Measurements from ENCODE around the gene ACOT13. TPM values are rescaled to one million over a fixed set of nuclear protein-coding genes. Genes with fewer than 3 reads are reported as not detected.

Gene ACOT13
- total RNA-seq, 1 experiment from 2014 or later, result 31.4 TPM

DNA sequence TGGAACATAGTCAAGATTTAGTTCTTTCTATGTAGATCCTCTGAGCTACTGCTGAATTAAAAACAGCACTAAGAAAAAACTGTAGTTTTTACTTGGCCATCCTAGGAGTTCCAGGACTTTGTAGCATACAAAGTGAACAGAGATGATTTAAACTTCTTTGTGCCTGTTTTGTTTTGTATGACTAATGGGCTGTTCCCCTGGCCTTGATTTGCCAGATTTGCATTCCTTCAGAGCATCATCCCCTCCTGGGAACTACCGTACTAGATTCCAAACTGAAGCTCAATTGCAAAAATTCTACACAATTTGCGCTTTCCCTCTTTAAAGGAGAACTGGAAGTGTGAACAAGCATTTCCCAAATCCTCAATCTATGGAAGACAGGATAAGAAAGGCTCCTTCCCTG, 23.1 kb downstream of the ACOT13 start:
- H3K4me3 Mint-ChIP-seq (ENCODE audit: unreplicated experiment), result no peak overlapping the region
- intact Hi-C loops (cut with micrococcal nuclease), result no loop called here
- peaks cover 18% of the 10 kb centered on the region for H3K36me3 Mint-ChIP-seq (ENCODE audit: insufficient read depth, unreplicated experiment)
- no peaks in the 10 kb centered on the region for H3K27me3 Mint-ChIP-seq (ENCODE audit: insufficient read depth, unreplicated experiment)
- DNase-seq (ENCODE audit: unreplicated experiment), result no peak
- no peaks in the 10 kb centered on the region for H3K9me3 Mint-ChIP-seq (ENCODE audit: unreplicated experiment)
- BruUV-seq (replicated peaks), result no TSS peak
- ChIA-PET POLR2A (no interaction called here), CTCF (interaction anchor here (3.3 kb wide), 1 partner anchor 109 kb away, joined by 16 read pairs; no protein-coding TSS in a partner anchor)
- peaks cover 6% of the 10 kb centered on the region for H3K4me1 Mint-ChIP-seq (ENCODE audit: insufficient read depth, unreplicated experiment)
- TF ChIP-seq, protein P1, sequence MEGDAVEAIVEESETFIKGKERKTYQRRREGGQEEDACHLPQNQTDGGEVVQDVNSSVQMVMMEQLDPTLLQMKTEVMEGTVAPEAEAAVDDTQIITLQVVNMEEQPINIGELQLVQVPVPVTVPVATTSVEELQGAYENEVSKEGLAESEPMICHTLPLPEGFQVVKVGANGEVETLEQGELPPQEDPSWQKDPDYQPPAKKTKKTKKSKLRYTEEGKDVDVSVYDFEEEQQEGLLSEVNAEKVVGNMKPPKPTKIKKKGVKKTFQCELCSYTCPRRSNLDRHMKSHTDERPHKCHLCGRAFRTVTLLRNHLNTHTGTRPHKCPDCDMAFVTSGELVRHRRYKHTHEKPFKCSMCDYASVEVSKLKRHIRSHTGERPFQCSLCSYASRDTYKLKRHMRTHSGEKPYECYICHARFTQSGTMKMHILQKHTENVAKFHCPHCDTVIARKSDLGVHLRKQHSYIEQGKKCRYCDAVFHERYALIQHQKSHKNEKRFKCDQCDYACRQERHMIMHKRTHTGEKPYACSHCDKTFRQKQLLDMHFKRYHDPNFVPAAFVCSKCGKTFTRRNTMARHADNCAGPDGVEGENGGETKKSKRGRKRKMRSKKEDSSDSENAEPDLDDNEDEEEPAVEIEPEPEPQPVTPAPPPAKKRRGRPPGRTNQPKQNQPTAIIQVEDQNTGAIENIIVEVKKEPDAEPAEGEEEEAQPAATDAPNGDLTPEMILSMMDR (IDR thresholded peaks at IDR 0.05; ENCODE audit: unreplicated experiment), result no peak
- H3K27ac Mint-ChIP-seq (ENCODE audit: low read depth, unreplicated experiment), result no peak overlapping the region

DNA sequence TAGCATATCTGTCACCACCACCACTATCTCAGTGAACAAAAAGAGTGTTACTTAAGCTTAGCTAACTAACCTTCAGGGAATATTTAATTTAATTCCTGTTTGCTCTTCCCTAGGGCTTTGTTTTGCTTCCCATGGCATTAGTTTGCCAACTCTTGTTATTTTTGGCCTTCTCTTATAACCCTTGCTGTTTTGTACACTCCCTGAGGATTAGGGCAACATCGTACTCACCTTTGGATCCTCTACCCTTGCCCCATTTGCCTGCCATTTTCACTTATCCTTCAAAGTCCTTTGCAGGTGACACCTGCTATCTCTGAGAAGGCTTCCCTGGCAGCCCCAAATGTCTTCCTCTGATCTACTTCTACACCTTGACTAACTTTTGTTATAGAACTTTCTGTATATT, 23.7 kb downstream of the ACOT13 start:
- ChIA-PET CTCF (interaction anchor here (1.1 to 3.3 kb wide), 3 partner anchors 109 to 169 kb away, joined by 3 to 18 read pairs (median 16); no protein-coding TSS in a partner anchor), POLR2A (no interaction called here)
- BruUV-seq (replicated peaks), result no TSS peak
- intact Hi-C loops (cut with micrococcal nuclease), result no loop called here
- DNase-seq (ENCODE audit: unreplicated experiment), result no peak
- H3K4me3 Mint-ChIP-seq (ENCODE audit: unreplicated experiment), result no peak overlapping the region
- no peak overlapping the region for H3K27ac Mint-ChIP-seq (ENCODE audit: low read depth, unreplicated experiment)
- H3K27me3 Mint-ChIP-seq (ENCODE audit: insufficient read depth, unreplicated experiment), result no peaks in the 10 kb centered on the region
- H3K4me1 Mint-ChIP-seq (ENCODE audit: insufficient read depth, unreplicated experiment), result peaks cover 6% of the 10 kb centered on the region
- TF ChIP-seq, protein P1 (IDR thresholded peaks at IDR 0.05; ENCODE audit: unreplicated experiment), result no peak
- peaks cover 18% of the 10 kb centered on the region for H3K36me3 Mint-ChIP-seq (ENCODE audit: insufficient read depth, unreplicated experiment)
- H3K9me3 Mint-ChIP-seq (ENCODE audit: unreplicated experiment), result no peaks in the 10 kb centered on the region

DNA sequence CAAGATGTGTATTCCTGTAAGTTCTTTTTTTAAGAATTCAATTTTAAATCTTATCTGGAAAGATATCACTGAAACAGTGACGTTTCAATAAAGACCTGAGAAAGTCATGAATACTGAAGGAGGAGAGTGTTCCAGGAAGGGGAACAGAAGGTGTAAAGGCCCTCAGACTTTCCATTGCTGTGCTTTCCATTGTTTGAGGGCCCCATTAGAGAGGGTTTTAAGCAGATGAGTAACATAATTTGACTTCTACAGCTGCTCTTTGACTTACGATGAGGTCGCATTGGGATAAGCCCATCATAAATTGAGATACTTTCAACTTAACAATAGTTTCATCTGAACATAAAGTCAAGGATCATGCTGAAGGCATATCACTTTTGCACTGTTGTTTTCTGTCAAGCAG, 24.7 kb downstream of the ACOT13 start:
- Mint-ChIP-seq H3K36me3 (ENCODE audit: insufficient read depth, unreplicated experiment) (peaks cover 18% of the 10 kb centered on the region), H3K27me3 (ENCODE audit: insufficient read depth, unreplicated experiment) (no peaks in the 10 kb centered on the region), H3K4me1 (ENCODE audit: insufficient read depth, unreplicated experiment) (peaks cover 6% of the 10 kb centered on the region), H3K9me3 (ENCODE audit: unreplicated experiment) (no peaks in the 10 kb centered on the region), H3K4me3 (ENCODE audit: unreplicated experiment) (no peak overlapping the region), H3K27ac (ENCODE audit: low read depth, unreplicated experiment) (no peak overlapping the region)
- TF ChIP-seq, protein P1 (IDR thresholded peaks at IDR 0.05; ENCODE audit: unreplicated experiment), result no peak
- no TSS peak for BruUV-seq (replicated peaks)
- ChIA-PET CTCF (interaction anchor here (0.6 to 2.8 kb wide), 5 partner anchors 13 to 409 kb away, joined by 3 to 18 read pairs (median 4); no protein-coding TSS in a partner anchor), POLR2A (no interaction called here)
- no peak for DNase-seq (ENCODE audit: unreplicated experiment)
- intact Hi-C loops (cut with micrococcal nuclease), result no loop called here

DNA sequence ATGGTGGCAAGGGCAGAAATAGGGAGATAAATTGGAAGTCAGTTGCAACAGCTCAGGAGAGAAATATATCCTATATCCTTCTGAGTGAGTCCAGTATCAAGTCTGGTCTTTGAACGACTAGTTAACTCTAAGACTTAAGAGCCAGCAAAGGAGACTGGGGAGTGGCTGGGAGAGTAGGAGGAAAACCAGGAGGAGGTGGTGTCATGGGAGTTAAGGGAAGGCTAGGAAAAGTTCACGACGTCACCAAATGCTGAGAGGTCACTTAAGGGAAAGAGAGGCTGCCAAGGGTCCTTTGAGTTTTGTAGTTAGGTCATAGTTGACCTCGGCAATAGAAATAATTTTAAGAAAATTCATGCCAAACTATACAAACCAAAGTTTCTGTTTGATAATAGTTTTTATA, 25.1 kb downstream of the ACOT13 start:
- no TSS peak for BruUV-seq (replicated peaks)
- Mint-ChIP-seq H3K27ac (ENCODE audit: low read depth, unreplicated experiment) (no peak overlapping the region), H3K9me3 (ENCODE audit: unreplicated experiment) (no peaks in the 10 kb centered on the region), H3K4me1 (ENCODE audit: insufficient read depth, unreplicated experiment) (peaks cover 6% of the 10 kb centered on the region), H3K27me3 (ENCODE audit: insufficient read depth, unreplicated experiment) (no peaks in the 10 kb centered on the region), H3K4me3 (ENCODE audit: unreplicated experiment) (no peak overlapping the region), H3K36me3 (ENCODE audit: insufficient read depth, unreplicated experiment) (peaks cover 18% of the 10 kb centered on the region)
- ChIA-PET POLR2A (no interaction called here), CTCF (interaction anchor here (0.7 to 2.8 kb wide), 4 partner anchors 12 to 283 kb away, joined by 3 to 18 read pairs (median 4); no protein-coding TSS in a partner anchor)
- intact Hi-C loops (cut with micrococcal nuclease), result no loop called here
- no peak for DNase-seq (ENCODE audit: unreplicated experiment)
- TF ChIP-seq, protein P1 (IDR thresholded peaks at IDR 0.05; ENCODE audit: unreplicated experiment), result no peak

Data from MCF 10A (cell line).